ENCODE measurements around the gene TMEM184C.

Gene TMEM184C

DNA sequence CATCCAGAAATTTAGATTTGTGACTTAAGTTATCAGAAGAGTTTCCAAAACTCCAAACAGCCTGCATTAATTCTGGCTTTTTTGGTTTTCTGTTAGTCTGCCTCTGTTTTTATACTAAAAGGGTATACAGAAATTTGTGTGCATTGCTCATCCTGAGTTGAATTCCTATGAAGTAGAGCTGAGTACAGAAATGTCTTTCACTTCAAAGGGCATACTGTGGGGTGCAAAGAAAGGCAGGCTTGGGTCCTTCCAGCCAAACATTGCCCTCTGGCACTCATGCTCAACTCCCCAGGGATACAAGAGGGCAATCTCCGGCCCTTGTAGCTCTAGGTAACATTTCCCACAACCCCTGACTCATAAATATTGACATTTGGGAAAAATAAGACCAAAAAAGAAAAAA is 27.6 kb upstream of the TMEM184C start:
- no peaks in the 10 kb centered on the region for H3K27me3 ChIP-seq (replicated peaks; ENCODE audit: insufficient read depth, low read length)
- no peak for DNase-seq
- H3K36me3 ChIP-seq (replicated peaks; ENCODE audit: insufficient read depth, low read length), result no peaks in the 10 kb centered on the region
- no peak overlapping the region for H3K27ac ChIP-seq (ENCODE audit: low read length)
- no peaks in the 10 kb centered on the region for H3K9me2 ChIP-seq (replicated peaks; ENCODE audit: insufficient read depth, low read length)
- no peaks in the 10 kb centered on the region for H3K9me3 ChIP-seq (replicated peaks; ENCODE audit: insufficient read depth, low read length)
- no peaks in the 10 kb centered on the region for H3K79me2 ChIP-seq (ENCODE audit: low read length)
- no peak for TF ChIP-seq EZH2 (optimal IDR thresholded peaks at IDR 0.05; ENCODE audit: low read depth, low read length)
- TF ChIP-seq, protein P1, sequence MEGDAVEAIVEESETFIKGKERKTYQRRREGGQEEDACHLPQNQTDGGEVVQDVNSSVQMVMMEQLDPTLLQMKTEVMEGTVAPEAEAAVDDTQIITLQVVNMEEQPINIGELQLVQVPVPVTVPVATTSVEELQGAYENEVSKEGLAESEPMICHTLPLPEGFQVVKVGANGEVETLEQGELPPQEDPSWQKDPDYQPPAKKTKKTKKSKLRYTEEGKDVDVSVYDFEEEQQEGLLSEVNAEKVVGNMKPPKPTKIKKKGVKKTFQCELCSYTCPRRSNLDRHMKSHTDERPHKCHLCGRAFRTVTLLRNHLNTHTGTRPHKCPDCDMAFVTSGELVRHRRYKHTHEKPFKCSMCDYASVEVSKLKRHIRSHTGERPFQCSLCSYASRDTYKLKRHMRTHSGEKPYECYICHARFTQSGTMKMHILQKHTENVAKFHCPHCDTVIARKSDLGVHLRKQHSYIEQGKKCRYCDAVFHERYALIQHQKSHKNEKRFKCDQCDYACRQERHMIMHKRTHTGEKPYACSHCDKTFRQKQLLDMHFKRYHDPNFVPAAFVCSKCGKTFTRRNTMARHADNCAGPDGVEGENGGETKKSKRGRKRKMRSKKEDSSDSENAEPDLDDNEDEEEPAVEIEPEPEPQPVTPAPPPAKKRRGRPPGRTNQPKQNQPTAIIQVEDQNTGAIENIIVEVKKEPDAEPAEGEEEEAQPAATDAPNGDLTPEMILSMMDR (IDR thresholded peaks at IDR 0.05; ENCODE audit: low read length), result no peak
- no peak for TF ChIP-seq EZH2phosphoT487 (IDR thresholded peaks at IDR 0.05; ENCODE audit: low read length)
- no peak overlapping the region for H3K9ac ChIP-seq (ENCODE audit: low read length)
- no peaks in the 10 kb centered on the region for H3K4me1 ChIP-seq (ENCODE audit: low read length)
- H3F3A ChIP-seq (ENCODE audit: insufficient read depth, low read length), result no peaks in the 10 kb centered on the region
- no peak overlapping the region for H3K4me3 ChIP-seq (ENCODE audit: low read length)
- no peak overlapping the region for H3K4me2 ChIP-seq (ENCODE audit: low read depth, low read length)
- no peak overlapping the region for H2AFZ ChIP-seq (ENCODE audit: low read length)
- no peaks in the 10 kb centered on the region for H4K20me1 ChIP-seq (ENCODE audit: insufficient read depth, low read length)

DNA sequence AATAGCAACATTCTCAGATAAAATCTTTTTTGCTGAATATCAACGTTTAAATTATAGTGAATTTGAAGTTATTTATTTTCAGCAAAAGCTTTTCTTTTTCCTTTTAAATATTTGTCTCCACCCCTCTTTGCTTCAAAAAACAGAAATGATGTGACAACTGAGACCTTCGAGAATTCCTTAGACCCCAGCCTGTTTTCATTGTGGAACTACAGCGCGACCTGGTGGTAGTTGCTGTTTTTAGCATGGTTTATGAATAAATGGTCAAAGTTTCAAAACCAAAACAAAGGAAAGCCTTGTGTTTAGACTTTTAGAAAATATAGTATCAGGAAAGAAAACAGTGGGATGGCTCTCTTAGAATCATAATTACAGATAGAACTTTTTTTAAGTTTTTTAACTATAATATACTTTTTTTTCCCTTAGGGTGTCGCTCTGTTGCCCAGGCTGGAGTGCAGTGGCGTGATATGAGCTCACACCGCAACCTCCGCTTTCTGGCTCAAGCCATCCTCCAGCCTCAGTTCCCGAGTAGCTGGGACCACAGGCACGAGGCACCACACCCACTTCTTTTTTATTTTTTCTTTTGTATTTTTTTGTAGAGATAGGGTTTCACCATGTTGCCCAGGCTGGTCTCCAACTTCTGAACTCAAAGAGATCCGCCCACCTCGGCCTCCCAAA is 26.8 kb upstream of the TMEM184C start:
- H3K27me3 ChIP-seq (replicated peaks; ENCODE audit: insufficient read depth, low read length), result no peaks in the 10 kb centered on the region
- peak; percentile 48 for DNase-seq
- no peaks in the 10 kb centered on the region for H3K36me3 ChIP-seq (replicated peaks; ENCODE audit: insufficient read depth, low read length)
- H3K9ac ChIP-seq (ENCODE audit: low read length), result no peak overlapping the region
- no peak overlapping the region for H2AFZ ChIP-seq (ENCODE audit: low read length)
- no peak overlapping the region for H3K4me2 ChIP-seq (ENCODE audit: low read depth, low read length)
- no peaks in the 10 kb centered on the region for H3K9me3 ChIP-seq (replicated peaks; ENCODE audit: insufficient read depth, low read length)
- no peaks in the 10 kb centered on the region for H4K20me1 ChIP-seq (ENCODE audit: insufficient read depth, low read length)
- no peaks in the 10 kb centered on the region for H3K79me2 ChIP-seq (ENCODE audit: low read length)
- H3F3A ChIP-seq (ENCODE audit: insufficient read depth, low read length), result no peaks in the 10 kb centered on the region
- no peaks in the 10 kb centered on the region for H3K4me1 ChIP-seq (ENCODE audit: low read length)
- H3K27ac ChIP-seq (ENCODE audit: low read length), result no peak overlapping the region
- no peak overlapping the region for H3K4me3 ChIP-seq (ENCODE audit: low read length)
- no peak for TF ChIP-seq EZH2 (optimal IDR thresholded peaks at IDR 0.05; ENCODE audit: low read depth, low read length)
- TF ChIP-seq EZH2phosphoT487 (IDR thresholded peaks at IDR 0.05; ENCODE audit: low read length), result no peak
- TF ChIP-seq, protein P1 (IDR thresholded peaks at IDR 0.05; ENCODE audit: low read length), result peak; percentile 73
- H3K9me2 ChIP-seq (replicated peaks; ENCODE audit: insufficient read depth, low read length), result no peaks in the 10 kb centered on the region

DNA sequence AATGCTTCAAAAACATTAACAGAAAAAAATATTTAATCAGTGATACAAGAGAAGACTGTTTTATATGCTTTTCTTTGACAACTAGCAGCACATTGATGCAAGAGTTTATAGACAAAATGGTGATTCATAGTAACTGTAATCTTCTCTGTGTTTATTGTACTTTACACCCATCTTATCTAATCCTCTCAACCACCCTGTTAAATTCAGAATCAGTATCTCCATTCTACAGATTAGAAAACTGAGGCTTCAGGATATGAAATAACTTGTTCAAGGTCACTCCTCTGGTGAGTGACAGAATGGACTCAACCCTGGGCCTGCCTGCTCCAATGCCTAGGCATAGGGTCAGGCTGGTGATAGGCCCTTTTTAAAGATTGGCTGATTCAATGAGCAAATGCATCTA is 26.1 kb upstream of the TMEM184C start:
- Histone ChIP-seq H3K4me2 (ENCODE audit: low read depth, low read length) (no peak overlapping the region), H3K9ac (ENCODE audit: low read length) (no peak overlapping the region), H3K27ac (ENCODE audit: low read length) (no peak overlapping the region), H3K79me2 (ENCODE audit: low read length) (no peaks in the 10 kb centered on the region), H3K4me3 (ENCODE audit: low read length) (no peak overlapping the region), H3K9me2 (replicated peaks; ENCODE audit: insufficient read depth, low read length) (no peaks in the 10 kb centered on the region), H3F3A (ENCODE audit: insufficient read depth, low read length) (no peaks in the 10 kb centered on the region), H3K9me3 (replicated peaks; ENCODE audit: insufficient read depth, low read length) (no peaks in the 10 kb centered on the region), H4K20me1 (ENCODE audit: insufficient read depth, low read length) (no peaks in the 10 kb centered on the region), H3K27me3 (replicated peaks; ENCODE audit: insufficient read depth, low read length) (no peaks in the 10 kb centered on the region), H3K36me3 (replicated peaks; ENCODE audit: insufficient read depth, low read length) (no peaks in the 10 kb centered on the region), H3K4me1 (ENCODE audit: low read length) (no peaks in the 10 kb centered on the region), H2AFZ (ENCODE audit: low read length) (no peak overlapping the region)
- TF ChIP-seq EZH2 (optimal IDR thresholded peaks at IDR 0.05; ENCODE audit: low read depth, low read length), result no peak
- TF ChIP-seq EZH2phosphoT487 (IDR thresholded peaks at IDR 0.05; ENCODE audit: low read length), result no peak
- TF ChIP-seq, protein P1 (IDR thresholded peaks at IDR 0.05; ENCODE audit: low read length), result no peak
- DNase-seq, result no peak
